SH-SY5Y (cell line): Measurements from ENCODE around the gene C20orf144.

Experiments used
- GATA2 ChIP-seq: IDR thresholded peaks from 2 replicates; pipeline ENCODE4 v1.6.1; 2011; ENCODE audit warnings: mild to moderate bottlenecking, low read depth, low read length
- GATA3 ChIP-seq: IDR thresholded peaks from 2 replicates; pipeline ENCODE4 v1.6.1; 2011; ENCODE audit warnings: low read depth, mild to moderate bottlenecking, low read length, moderate library complexity

Gene C20orf144

GRCh38 chr20:33687370-33687915, 25.3 kb downstream of the C20orf144 start:
- no peak for TF ChIP-seq GATA2
- no peak for TF ChIP-seq GATA3

GRCh38 chr20:33687993-33688937, 26.1 kb downstream of the C20orf144 start:
- TF ChIP-seq GATA3 (no peak), GATA2 (no peak)

- no peak for TF ChIP-seq GATA2
- TF ChIP-seq GATA3, result no peak
Measured at GRCh38 chr20:33688938-33689424, 26.9 kb downstream of the C20orf144 start.

GRCh38 chr20:33689493-33689892, 27.4 kb downstream of the C20orf144 start:
- no peak for TF ChIP-seq GATA3
- no peak for TF ChIP-seq GATA2

GRCh38 chr20:33689973-33690372, 27.8 kb downstream of the C20orf144 start:
- TF ChIP-seq GATA2 (no peak), GATA3 (no peak)

- no peak for TF ChIP-seq GATA2
- no peak for TF ChIP-seq GATA3
Measured at GRCh38 chr20:33693289-33693688, 31.2 kb downstream of the C20orf144 start.

- TF ChIP-seq GATA3 (no peak), GATA2 (no peak)
Measured at GRCh38 chr20:33693741-33694638, 31.9 kb downstream of the C20orf144 start.

GRCh38 chr20:33694639-33695012, 32.5 kb downstream of the C20orf144 start:
- TF ChIP-seq GATA3, result no peak
- TF ChIP-seq GATA2, result no peak

GRCh38 chr20:33696448-33696847, 34.3 kb downstream of the C20orf144 start:
- TF ChIP-seq GATA3, result no peak

GRCh38 chr20:33697129-33697528, 35.0 kb downstream of the C20orf144 start:
- no peak for TF ChIP-seq GATA3
- TF ChIP-seq GATA2, result no peak

- TF ChIP-seq GATA3, result no peak
- no peak for TF ChIP-seq GATA2
Measured at GRCh38 chr20:33701629-33702450, 39.7 kb downstream of the C20orf144 start.

- TF ChIP-seq GATA2, result no peak
- no peak for TF ChIP-seq GATA3
Measured at GRCh38 chr20:33702861-33703260, 40.7 kb downstream of the C20orf144 start.

- TF ChIP-seq GATA2, result no peak
- TF ChIP-seq GATA3, result no peak
Measured at GRCh38 chr20:33703498-33704137, 41.5 kb downstream of the C20orf144 start.
